Upper lobe of left lung (tissue), 6 donors: Measurements from ENCODE around the gene CC2D2B. TPM values are rescaled to one million over a fixed set of nuclear protein-coding genes. Genes with fewer than 3 reads are reported as not detected.

Experiments used
- ATAC-seq, 2 donors: fragments of 200-7000 bp; cut with Tn5 transposase; one replicate each; pipeline ENCODE4 v1.9.1; 2022; ENCODE audit warnings: mild to moderate bottlenecking in 2 of 2, moderate library complexity in 2 of 2; ENCODE audit not compliant: low FRiP score in 2 of 2
- DNase-seq, 2 donors: peaks; one replicate each; pipeline ENCODE4 v3.0.0-alpha.2; 2019 to 2020
- H3K27ac ChIP-seq, 4 donors: fragments of 200-600 bp; sonication (generic); one replicate each; pipeline ENCODE4 v1.5.1; 2016 to 2019
- H3K27me3 ChIP-seq, 4 donors: fragments of 200-600 bp; sonication (generic); one replicate each; pipeline ENCODE4 v1.5.1; 2017 to 2019
- H3K36me3 ChIP-seq, 4 donors: fragments of 200-600 bp; sonication (generic); one replicate each; pipeline ENCODE4 v1.5.1; 2016 to 2019
- H3K4me1 ChIP-seq, 4 donors: fragments of 200-600 bp; sonication (generic); one replicate each; pipeline ENCODE4 v1.5.1; 2018 to 2019
- H3K4me3 ChIP-seq, 4 donors: fragments of 200-600 bp; sonication (generic); one replicate each; pipeline ENCODE4 v1.5.1; 2017 to 2019; ENCODE audit warnings: mild to moderate bottlenecking in 2 of 4, moderate library complexity in 1 of 4
- H3K9me3 ChIP-seq, 4 donors: fragments of 200-600 bp; sonication (generic); one replicate each; pipeline ENCODE4 v1.5.1; 2018 to 2019
- CTCF ChIP-seq, 6 experiments: fragments of 450-650 bp in 4 of 6; fragments of 200-600 bp in 2 of 6; sonication (generic) in 2 of 6; IDR thresholded peaks; one replicate each; pipeline ENCODE4 v1.5.1; 2016 to 2019; ENCODE audit warnings: antibody characterized with exemption in 6 of 6
- EP300 ChIP-seq, 4 donors: sonication (generic); formaldehyde crosslinking; IDR thresholded peaks; one replicate each; pipeline ENCODE4 v1.5.1; 2017; ENCODE audit warnings: antibody characterized with exemption in 4 of 4, control low read depth in 2 of 4
- POLR2A ChIP-seq, 4 donors: fragments of 450-650 bp; IDR thresholded peaks; one replicate each; pipeline ENCODE4 v1.5.1; 2016 to 2017; ENCODE audit warnings: antibody characterized with exemption in 4 of 4, mild to moderate bottlenecking in 2 of 4
- POLR2AphosphoS5 ChIP-seq, 2 donors: sonication (generic); formaldehyde crosslinking; IDR thresholded peaks; one replicate each; pipeline ENCODE4 v1.5.1; 2017; ENCODE audit warnings: antibody characterized with exemption in 2 of 2
- WGBS, 2 donors: methylation state at CpG; one replicate each; pipeline ENCODE4 v1.1.5; 2017 to 2018; 5-methylcytosine and 5-hydroxymethylcytosine counted together
- total RNA-seq, 6 donors: library from RNA; depleted of rRNA in 4 of 6; stranded (reverse); fragments of >200 nt in 4 of 6; gene quantifications; one replicate each; pipeline versions ENCODE4 v1.1.0 to v1.2.1, GENCODE V29; 2016 to 2021
- donor health status: DM: no; HTN: no; CAD: no; lungs with moderate emphysema.
- donor health status: DM: no; HTN: yes; CAD: no; lungs with severe emphysema.

CC2D2B gene
- total RNA-seq, 6 donors from 2014 or later = 0.94 to 5.5 (median 4.1) TPM

GRCh38 chr10:96049340-96049739 is 141.6 kb downstream of the CC2D2B start:
- DNase-seq (no peak), ATAC-seq (no peak)
- TF ChIP-seq CTCF (IDR thresholded peaks at IDR 0.05) (no peak), EP300 (IDR thresholded peaks at IDR 0.05) (no peak), POLR2A (IDR thresholded peaks at IDR 0.05) (no peak), POLR2AphosphoS5 (IDR thresholded peaks at IDR 0.05) (no peak)
- no peak overlapping the region for H3K4me3 ChIP-seq
- no peak overlapping the region for H3K27ac ChIP-seq
- H3K4me1 ChIP-seq = peaks cover 4 to 25% (median 9%) of the 10 kb centered on the region in 4 donors
- no peaks in the 10 kb centered on the region for H3K27me3 ChIP-seq
- peaks cover 0 to 4% (median 2%) of the 10 kb centered on the region in 4 donors for H3K36me3 ChIP-seq
- WGBS, 2 donors = 83% methylated on average over 2 of the region's 2 CpGs
- no peaks in the 10 kb centered on the region for H3K9me3 ChIP-seq

- H3K4me1 ChIP-seq = peaks cover 0 to 4% (median 2%) of the 10 kb centered on the region in 4 donors
- H3K9me3 ChIP-seq = no peaks in the 10 kb centered on the region
- WGBS, 2 donors = 64 to 67% methylated on average over 2 of the region's 2 CpGs
- peak overlapping the region in 1 of 4 donors; percentile 49 for H3K27ac ChIP-seq
- H3K27me3 ChIP-seq = no peaks in the 10 kb centered on the region
- DNase-seq = no peak
- H3K36me3 ChIP-seq = peaks cover 9 to 31% (median 16%) of the 10 kb centered on the region in 4 donors
- TF ChIP-seq CTCF (IDR thresholded peaks at IDR 0.05) (no peak), POLR2AphosphoS5 (IDR thresholded peaks at IDR 0.05) (no peak), POLR2A (IDR thresholded peaks at IDR 0.05) (no peak), EP300 (IDR thresholded peaks at IDR 0.05) (no peak)
- ATAC-seq = no peak
- no peak overlapping the region for H3K4me3 ChIP-seq
These were observed 146.2 kb downstream of the CC2D2B start for GRCh38 chr10:96053985-96054384.

- ATAC-seq (no peak), DNase-seq (no peak)
- Histone ChIP-seq H3K27me3 (no peaks in the 10 kb centered on the region), H3K36me3 (peaks cover 9 to 37% (median 16%) of the 10 kb centered on the region in 4 donors), H3K9me3 (no peaks in the 10 kb centered on the region), H3K4me3 (no peak overlapping the region), H3K4me1 (peaks cover 0 to 4% (median 2%) of the 10 kb centered on the region in 4 donors), H3K27ac (no peak overlapping the region)
- TF ChIP-seq EP300 (IDR thresholded peaks at IDR 0.05) (no peak), POLR2AphosphoS5 (IDR thresholded peaks at IDR 0.05) (no peak), POLR2A (IDR thresholded peaks at IDR 0.05) (no peak), CTCF (IDR thresholded peaks at IDR 0.05) (no peak)
- WGBS, 2 donors = 95 to 97% methylated on average over 7 of the region's 7 CpGs
These were observed 149.0 kb downstream of the CC2D2B start for GRCh38 chr10:96056787-96057186.

- WGBS, 2 donors = 91 to 96% methylated on average over 3 of the region's 3 CpGs
- no peak for ATAC-seq
- no peak for TF ChIP-seq CTCF (IDR thresholded peaks at IDR 0.05)
- TF ChIP-seq POLR2A (IDR thresholded peaks at IDR 0.05) = no peak
- TF ChIP-seq EP300 (IDR thresholded peaks at IDR 0.05) = no peak
- no peak for TF ChIP-seq POLR2AphosphoS5 (IDR thresholded peaks at IDR 0.05)
These were observed 153.5 kb downstream of the CC2D2B start for GRCh38 chr10:96061232-96061631.

GRCh38 chr10:96072674-96073073 is 164.9 kb downstream of the CC2D2B start:
- no peak for DNase-seq
- Histone ChIP-seq H3K27ac (no peak overlapping the region), H3K36me3 (no peaks in the 10 kb centered on the region), H3K4me1 (no peaks in the 10 kb centered on the region), H3K27me3 (no peaks in the 10 kb centered on the region), H3K9me3 (no peaks in the 10 kb centered on the region), H3K4me3 (no peak overlapping the region)
- WGBS, 2 donors = 76 to 84% methylated on average over 2 of the region's 2 CpGs
- ATAC-seq = no peak
- TF ChIP-seq POLR2A (IDR thresholded peaks at IDR 0.05) (no peak), POLR2AphosphoS5 (IDR thresholded peaks at IDR 0.05) (no peak), EP300 (IDR thresholded peaks at IDR 0.05) (no peak), CTCF (IDR thresholded peaks at IDR 0.05) (no peak)

More at GRCh38 chr10:96061232-96061631, 153.5 kb downstream of the CC2D2B start:
- Histone ChIP-seq H3K27me3 (no peaks in the 10 kb centered on the region), H3K4me3 (no peak overlapping the region), H3K4me1 (no peaks in the 10 kb centered on the region), H3K36me3 (peaks cover 9 to 44% (median 16%) of the 10 kb centered on the region in 4 donors), H3K9me3 (no peaks in the 10 kb centered on the region), H3K27ac (no peak overlapping the region)
- DNase-seq = no peak
